Measurements from ENCODE around the gene KIAA0930.

GRCh38 chr22:45157907-45158306 lies 82.8 kb downstream of the KIAA0930 start:
- no peak for TF ChIP-seq CTCF (IDR thresholded peaks at IDR 0.05)
- no peak for TF ChIP-seq POLR2A (IDR thresholded peaks at IDR 0.05)

Data from testis (tissue), 2 donors.